LHCN-M2 (cell line): ENCODE measurements around the gene DDAH1. TPM values are rescaled to one million over a fixed set of nuclear protein-coding genes. Genes with fewer than 3 reads are reported as not detected.

Source experiments
- DNase-seq: peaks from one replicate; pipeline ENCODE4 v3.0.0-alpha.2; 2012; ENCODE audit warnings: low read depth
- total RNA-seq: library from RNA; depleted of rRNA; stranded (reverse); fragments of >200 nt; gene quantifications from 2 replicates; pipeline ENCODE4 v1.2.3, GENCODE V29; 2014

DDAH1 gene
- total RNA-seq, 1 experiment from 2014 or later, result 49.4 TPM

DNA sequence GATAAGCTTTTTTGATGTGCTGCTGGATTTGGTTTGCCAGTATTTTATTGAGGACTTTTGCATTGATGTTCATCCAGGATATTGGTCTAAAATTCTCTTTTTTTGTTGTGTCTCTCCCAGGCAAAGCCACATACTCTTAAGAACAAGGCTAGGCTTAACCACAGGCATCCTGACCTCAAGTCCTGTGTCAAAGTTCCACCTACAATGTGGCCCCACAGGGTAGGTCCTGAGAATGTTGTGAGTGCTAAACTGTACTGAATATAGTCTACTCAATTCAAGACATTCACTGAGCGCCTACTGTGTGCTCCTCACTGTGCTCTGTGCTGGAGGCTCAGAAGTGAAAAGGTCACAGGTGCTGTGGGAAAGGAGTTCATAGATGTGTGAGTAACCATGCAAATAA, 20.6 kb downstream of the DDAH1 start:
- DNase-seq, result peak; percentile 68

DNA sequence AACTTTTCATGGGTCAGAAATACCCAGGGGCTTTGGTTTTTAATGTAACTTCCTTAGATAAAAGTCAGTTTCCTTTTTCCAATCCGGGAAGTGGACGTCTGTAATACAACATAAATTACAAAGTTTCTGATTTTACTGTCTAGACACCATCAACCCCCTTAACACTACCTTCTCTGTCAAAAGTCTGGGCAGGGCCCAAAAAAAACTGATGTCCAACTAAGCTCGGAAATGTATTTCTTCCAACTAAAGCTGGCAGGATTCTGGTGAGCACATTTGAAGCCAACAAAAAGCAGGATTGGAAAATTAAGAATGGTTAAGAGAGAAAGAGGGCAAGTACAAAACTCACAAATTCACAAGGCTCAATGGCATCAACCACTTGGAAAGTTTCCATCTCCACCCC, 24.3 kb downstream of the DDAH1 start:
- no peak for DNase-seq

DNA sequence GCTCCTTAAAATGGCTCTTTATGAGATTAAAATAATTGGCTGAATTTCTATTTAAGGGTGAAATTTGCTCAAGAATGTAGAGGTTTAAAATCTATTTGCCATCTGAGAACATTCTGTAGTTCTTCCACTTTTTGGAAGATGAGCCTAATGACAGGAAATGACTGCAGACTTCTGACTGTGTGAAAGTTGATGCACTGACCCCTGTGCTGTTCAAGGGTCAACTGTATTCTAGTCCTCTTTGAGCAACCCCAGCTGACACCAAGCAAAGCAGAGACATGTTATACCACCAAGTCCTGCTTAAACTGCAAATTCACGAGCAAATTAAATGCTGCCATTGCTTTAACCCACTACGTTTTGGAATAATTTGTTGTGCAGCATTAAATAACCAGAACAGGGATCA, 26.6 kb downstream of the DDAH1 start:
- DNase-seq, result peak; percentile 60

DNA sequence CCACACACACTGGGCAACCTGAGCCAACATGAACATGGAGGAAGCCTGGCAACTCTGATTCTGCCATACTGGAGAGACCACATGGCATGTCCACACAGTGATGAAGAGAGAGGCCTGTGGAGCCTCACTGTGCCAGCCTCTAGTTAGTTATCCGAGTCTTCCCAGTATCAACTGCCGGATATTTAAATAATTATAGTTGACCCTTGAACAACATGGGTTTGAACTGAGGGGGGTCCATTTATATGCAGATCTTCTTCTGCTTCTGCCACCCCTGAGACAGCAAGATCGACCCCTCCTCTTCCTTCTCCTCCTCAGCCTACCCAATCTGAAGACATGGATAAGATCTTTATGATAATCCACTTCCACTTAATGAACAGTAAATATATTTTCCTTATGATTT, 27.8 kb downstream of the DDAH1 start:
- DNase-seq, result no peak

DNA sequence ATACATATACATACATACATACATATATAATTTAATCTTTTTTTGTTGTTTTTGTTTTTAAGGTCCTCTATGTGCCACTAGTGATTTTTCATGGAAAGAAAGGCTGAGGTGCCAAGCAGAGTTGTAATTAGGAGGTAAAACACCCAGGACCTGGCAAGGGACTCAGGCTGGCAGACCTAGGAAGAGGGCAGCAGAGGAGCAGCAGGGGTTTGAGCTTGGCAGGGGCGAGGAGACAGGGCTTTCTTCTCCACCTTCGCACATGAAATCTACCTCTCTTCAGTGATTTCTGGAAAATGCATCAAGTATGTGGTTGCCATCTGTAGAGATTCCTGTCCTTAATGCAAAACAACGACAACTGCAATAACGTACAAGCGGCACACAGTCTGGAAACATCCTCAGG, 31.9 kb downstream of the DDAH1 start:
- no peak for DNase-seq

DNA sequence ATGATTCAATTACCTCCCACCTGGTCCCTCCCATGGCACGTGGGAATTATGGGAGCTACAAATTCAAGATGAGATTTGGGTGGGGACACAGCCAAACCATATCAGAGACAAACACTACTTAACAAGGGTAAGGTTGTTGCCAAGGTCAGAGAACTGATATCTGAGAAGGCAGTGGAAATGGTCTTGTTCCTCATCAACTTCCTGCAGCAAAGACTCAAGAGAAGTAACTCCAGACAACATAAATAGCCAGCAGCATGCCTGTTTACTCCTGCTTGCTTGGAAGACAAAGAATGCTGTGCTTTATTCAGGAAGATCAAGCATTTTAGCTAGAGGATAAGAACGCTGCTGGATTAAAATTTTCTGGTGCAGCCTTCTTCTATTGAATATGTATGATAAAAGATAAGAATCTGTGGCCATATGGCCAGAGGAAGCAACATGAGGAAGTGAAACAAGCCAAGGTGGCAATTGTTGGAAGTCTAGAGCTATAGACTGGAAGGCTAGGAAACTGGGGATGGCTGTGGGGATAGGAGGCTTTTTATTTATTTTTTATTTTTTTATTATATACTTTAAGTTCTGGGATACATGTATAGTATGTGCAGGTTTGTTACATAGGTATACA, 36.4 kb downstream of the DDAH1 start:
- no peak for DNase-seq

DNA sequence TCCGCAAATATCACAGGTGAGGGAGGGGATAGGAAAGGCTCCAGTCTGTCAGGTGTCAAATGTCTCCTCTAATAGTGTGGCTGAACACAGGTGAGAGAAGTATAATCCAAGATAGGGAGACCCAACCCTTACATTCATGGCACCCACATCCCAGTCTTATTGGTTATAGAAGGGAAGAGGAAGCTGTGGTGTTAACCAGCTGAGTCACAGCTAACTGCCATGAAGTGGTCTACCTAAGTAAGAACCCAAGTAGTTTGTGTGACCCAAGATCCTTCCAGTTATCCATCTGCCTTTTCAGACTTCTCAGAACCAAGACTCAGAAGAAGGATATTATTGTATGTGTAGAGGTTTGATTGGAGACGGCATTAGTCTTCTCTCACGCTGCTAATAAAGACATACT, 37.1 kb downstream of the DDAH1 start:
- DNase-seq, result no peak

DNA sequence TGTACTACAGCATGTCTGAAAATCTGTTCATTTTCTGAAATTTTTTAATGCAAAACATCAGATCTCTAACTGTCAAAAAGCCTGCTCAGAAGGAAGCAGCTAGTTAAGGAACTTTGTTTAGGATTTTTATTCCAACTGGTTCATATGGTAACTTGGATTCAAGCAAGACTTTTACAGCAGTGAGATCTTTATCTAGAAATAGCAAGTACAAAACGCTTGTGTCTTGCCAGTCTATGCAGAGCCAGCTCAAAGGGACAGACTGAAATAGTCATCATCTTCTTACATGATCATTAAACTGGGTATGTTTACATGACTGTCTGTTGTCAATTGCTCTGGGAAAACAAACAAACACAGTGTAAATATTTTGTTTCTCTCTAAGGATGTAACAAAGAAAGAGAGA, 37.6 kb downstream of the DDAH1 start:
- DNase-seq, result no peak

DNA sequence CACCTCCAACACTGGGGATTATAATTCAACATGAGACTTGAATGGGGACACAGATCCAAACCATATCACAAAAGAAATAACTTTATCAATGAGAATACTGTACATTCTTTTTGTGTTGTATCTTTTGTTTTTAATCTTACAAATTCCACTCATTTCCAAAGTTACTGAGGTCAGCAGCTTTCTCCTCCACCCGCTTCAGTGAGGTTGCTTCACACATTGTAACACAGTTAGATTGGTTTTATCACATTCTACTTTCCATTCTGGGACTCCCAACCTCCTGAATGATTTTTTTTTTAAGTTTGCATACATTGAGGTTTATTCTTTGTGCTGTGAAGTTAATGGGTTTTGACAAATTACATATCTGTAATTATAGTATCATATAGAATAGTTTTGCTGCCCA, 43.8 kb downstream of the DDAH1 start:
- no peak for DNase-seq

DNA sequence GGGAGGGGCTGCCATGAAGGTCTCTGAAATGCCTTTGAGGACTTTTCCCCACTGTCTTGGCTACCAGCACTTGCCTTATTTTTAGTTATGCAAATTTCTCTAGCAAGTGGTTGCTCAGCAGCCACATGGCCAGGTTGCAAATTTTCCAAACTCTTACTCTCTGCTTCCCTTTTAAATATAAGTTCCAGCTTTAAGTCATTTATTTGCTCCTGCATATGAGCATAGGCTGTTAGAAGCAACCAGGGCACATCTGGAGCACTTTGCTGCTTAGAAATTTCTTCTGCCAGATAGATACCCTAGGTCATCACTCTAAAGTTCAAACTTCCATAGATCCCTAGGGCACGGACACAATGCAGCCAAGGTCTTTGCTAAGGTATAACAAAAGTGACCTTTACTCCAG, 44.8 kb downstream of the DDAH1 start:
- DNase-seq, result no peak

DNA sequence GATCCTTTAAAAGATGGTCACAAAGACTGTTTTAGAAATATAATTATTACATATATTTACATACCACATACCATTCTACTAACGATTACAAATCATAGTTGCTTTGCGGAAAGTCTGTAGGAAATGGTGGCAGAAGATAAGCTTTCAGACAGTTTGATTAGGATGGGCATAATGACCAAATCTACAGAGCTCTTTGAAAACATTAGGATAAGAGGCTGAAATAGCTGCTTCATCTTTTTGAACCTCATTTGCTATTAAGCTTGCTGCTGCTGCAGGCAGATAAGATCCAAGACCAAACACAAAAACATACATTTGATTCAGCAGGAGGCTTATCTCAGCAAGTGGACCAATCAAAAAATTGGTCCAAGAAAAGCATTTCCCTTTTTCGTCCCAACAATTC, 47.1 kb downstream of the DDAH1 start:
- DNase-seq, result no peak

DNA sequence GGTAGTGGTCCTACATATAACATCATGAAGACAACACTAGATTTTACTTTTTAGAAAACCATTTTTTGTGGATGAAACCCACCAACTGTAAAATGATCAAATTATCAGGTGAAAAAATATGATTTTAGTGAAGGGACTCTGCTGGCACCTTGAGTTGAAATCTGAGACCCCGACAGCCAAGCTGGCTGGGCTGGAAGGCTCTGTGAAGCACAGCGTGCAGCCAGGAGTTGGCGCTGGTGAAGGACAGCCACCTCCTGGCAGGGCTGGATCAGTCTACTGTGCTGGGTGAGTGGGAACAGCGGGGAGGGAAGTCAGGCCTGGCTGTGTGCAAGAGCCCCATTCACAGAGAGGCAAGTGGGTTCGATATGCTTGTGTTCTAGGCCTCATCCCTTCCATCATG, 47.9 kb downstream of the DDAH1 start:
- no peak for DNase-seq

DNA sequence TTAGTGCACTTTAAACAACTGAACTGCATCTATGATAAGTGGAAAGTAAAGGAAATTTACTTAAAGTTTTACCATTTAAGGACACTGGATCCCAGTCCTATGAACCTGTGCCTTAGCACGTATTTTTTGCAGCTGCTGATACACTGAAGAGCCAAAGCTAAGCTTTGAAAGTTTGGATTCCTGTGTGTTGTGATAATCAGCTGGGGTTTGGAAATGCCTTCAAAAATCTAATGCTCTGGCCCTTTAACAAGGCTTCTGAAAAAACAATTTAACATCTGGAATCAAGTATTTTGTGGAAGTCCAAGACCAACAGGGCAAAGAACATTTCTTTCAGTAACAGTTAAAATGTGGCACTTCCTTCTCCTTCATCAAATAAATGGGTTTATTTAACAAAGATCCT, 51.8 kb downstream of the DDAH1 start:
- DNase-seq, result no peak

DNA sequence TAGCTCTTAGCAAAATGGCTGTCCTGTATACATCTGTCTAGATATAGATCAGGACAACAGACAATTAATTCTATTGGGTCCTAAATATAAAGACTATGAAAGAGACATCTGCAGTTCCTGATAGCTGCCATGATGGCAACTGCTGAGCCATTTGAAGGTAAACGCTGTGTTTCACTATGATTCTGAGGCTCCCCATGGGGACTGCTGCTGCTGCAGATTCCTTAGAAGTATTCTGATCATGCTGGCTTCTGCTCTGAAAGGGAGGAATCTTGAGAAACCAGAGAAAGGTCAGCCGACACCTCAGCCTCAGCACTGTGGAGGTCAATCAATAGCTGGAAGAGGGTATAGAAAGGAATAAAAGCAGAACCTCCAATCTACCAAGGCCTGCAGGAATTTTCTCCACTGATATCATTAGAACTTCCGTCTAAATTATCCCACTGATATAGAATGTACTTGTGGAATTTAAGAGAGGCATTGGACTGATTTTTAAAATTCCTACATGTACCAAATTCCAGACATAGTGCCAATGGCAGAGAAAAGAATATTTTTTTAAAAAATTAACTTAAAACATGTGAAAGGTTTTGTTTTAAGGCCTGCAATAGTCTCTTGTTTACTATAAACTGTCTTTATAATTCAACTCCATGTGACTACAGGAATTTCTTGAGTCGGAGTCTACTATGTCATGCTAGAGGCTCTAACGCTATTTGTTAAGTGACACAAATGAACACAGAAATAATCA, 53.2 kb downstream of the DDAH1 start:
- DNase-seq, result no peak

DNA sequence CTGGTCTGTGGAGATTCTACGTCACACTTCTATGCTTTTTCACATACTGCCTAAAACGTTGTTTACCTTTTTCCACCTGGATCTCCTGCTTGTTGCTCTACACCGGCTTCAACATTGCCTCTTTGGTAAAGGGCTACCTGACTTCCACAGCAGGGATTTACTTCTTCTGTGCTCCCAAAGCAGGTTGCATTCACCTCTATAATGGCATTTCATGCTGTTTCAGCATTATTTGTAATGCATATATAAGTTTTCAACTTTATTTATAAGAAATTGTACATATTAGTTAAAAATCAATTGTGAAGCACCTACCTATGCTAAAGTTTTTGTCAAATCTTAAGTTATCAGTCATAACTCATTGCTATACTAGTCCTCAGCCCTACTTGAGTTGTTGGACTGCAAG, 55.4 kb downstream of the DDAH1 start:
- no peak for DNase-seq

DNA sequence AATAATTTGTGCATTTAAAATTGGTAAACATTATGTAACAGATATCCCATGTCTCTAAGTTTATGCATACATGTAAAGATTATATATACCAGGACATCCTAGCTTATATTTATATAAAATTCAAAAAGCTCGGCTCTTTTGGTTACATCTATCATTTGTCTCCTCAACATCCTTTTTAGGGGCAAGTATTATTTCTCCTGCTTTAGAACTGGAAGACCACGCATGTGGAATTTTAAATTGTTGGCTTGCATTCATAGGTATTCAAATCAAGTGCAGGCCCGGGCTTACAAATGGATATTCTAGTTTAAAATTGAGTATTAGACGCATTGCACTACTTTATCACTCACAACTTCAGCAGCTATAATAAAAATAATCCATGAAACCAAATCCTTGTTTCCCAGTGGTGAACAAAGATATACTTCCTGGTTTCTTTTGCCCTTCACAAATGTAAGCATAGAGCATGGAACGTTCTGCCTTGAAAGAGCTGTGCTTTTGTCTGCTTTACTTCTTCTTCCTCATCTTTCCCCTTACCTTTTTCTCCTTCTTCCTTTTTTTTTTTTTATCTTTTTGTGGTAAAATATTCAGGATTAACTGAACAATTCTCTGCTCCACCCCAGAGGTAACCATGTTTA, 57.1 kb downstream of the DDAH1 start:
- DNase-seq, result no peak

DNA sequence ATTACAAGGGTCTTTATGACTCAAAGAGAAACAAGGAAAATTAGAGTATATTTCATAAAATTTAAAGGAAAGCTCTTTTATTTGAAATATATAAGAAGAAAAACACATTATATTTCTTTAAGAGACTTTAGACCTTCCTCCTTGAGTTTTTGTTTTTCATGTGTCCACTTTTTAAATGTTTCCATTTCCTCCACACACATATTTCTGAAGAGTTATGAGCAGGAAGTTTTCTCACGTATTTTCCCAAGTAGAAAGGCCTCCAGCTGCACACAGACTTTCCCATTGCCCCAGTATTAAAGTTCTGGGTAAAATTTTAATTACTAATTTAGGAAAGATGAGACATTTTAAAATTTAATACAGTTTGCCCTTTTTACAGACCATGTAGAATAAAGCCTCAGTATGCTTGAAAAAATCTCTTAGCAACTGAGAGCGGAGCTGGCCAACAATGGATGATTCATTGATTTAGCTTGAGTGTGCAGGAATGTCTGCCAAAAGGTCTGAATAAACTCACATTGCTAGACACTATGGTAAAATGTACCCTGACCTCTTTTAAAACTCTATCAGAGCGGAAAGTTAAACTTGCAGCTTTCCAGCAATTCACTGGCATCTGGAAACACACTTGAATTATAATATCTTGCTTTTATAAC, 57.9 kb downstream of the DDAH1 start:
- peak; percentile 84 for DNase-seq

DNA sequence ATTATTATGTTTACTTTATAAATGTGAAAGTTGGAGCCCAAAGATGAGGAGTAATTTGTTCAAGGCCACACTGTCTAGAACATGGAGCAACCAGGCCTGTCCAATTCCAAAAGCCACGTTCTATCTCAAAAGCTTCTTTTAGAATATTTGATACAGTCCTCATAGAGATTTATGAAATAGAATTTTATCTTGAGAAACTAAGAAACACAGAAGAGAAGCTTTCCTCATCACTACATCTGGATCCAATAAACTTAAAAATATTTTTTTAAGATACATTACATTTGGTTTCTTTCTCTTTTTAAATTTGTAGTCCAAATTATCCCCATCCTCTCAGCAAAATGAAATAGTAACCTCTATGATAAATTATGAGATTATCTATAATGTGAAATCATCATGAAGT, 58.9 kb downstream of the DDAH1 start:
- no peak for DNase-seq

DNA sequence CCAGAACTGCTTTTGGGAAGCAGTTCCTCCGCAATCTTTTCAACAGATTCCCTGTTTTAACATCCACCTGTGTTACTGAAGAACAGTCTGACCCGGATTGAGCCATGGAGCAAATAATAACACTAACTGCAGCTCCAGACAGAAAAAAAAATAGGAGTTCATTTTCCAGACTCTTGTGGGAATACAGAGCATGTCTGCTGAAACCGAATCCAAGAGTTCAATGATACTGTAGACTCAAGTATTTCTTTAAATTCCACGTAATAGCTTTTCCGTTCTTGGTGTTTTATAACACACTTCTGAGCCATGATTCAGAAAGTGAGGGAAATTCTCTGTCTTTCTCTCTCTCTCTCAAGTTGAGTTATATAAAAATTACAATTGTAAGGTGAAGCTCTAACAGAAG, 60.6 kb downstream of the DDAH1 start:
- DNase-seq, result no peak

DNA sequence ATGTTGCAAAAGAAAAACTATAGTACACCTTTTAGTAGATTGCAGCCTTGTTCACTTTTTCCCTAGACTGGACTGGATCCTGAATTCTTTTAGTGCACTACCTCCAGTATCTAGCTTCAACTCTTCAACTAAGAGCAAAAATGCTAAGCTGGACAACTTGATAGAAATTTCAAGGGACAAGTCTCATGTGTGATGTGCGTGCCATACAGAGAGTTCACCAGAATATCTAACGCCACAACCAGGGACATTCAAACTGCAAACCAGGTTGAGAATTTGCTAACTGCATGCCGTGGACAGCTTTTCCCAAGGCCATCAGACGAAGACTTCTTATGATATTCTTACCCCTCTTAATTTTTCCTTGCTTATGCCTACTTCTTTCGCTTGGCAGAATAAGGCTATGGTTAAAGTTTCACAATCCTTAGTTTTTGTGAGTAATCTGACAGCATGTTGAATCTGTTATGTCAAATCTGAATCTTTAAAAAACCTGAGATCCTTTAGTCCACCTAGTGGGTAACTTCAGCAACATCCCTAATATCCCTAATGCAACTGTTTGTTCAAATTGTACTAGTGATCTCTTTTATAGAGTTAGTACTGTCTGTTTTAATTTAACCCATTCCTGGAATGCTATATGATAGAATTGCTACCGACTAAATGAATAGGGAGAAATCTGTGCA, 66.4 kb downstream of the DDAH1 start:
- peak; percentile 80 for DNase-seq

DNA sequence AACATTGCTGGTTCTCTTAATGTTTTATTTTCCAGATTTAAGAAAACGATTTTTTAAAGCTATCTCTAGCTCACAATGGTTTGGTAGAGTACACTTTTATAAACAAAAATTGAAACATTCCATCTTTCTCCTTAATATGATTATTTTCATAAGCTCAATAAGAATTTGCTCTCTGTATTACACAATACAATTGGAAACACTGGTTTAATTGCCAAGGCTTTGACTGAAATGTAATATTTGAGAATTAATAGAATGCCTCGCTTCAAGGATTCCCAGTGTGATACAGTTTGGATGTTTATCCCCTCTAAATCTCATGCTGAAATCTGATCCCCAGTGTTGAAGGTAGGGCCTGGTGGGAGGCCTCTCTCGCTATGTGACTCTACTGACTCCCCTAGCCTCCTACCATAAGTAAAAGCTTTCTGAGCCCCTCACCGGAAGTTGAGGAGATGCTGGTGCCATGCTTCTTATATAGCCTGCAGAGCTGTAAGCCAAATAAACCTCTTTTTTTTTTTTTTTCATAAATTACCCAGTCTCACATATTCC, 67.4 kb downstream of the DDAH1 start:
- DNase-seq, result no peak

DNA sequence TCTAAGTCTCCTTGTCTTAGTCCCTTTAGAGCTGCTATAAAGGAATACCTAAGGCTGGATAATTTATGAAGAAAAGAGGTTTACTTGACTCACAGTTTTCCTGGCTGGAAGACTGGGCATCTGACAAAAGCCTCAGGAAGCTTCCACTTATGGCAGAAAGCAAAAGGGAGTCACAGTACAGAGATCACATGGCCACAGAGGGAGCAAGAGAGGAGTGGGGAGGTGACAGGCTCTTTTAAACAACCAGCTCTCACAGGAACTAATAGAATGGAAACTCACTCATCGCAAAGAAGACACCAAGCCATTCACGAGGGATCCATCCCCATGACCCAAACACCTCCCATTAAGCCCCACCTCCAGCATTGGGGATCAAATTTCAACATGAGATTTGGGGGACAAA, 68.8 kb downstream of the DDAH1 start:
- no peak for DNase-seq
